Gastrocnemius medialis (tissue), 4 donors: ENCODE results near the gene E2F3.

ENCODE experiments used
- CTCF ChIP-seq, 5 experiments: fragments of 450-650 bp in 3 of 5; fragments of 200-600 bp in 2 of 5; sonication (generic) in 2 of 5; IDR thresholded peaks in 4 of 5; conservative IDR thresholded peaks in 1 of 5; 1 replicate in 4 of 5; 2 replicates in 1 of 5; pipeline ENCODE4 v1.5.1; 2016 to 2019; ENCODE audit warnings: antibody characterized with exemption in 5 of 5, mild to moderate bottlenecking in 3 of 5, moderate library complexity in 3 of 5
- POLR2A ChIP-seq, 2 donors: fragments of 450-650 bp; IDR thresholded peaks; one replicate each; pipeline ENCODE4 v1.6.1; 2017; ENCODE audit warnings: antibody characterized with exemption in 2 of 2, mild to moderate bottlenecking in 2 of 2, moderate library complexity in 2 of 2

- no peak for TF ChIP-seq CTCF (IDR thresholded peaks at IDR 0.05 in 4 of 5, conservative IDR thresholded peaks at IDR 0.05 in 1 of 5)
- TF ChIP-seq POLR2A (IDR thresholded peaks at IDR 0.05): no peak
Observed at GRCh38 chr6:20439558-20439957, 37.9 kb downstream of the E2F3 start.
